GM19328 (cell line): Measurements from ENCODE around the gene MRS2.
"Not testable (repeated sequence)": the region's sequence is repeated elsewhere in the genome, so short reads cannot be mapped to it uniquely, and the experiment has no call there.

Experiments
- ATAC-seq: cut with Tn5 transposase; IDR thresholded peaks from one replicate; pipeline ENCODE4 v1.9.1; 2021; ENCODE audit warnings: mild to moderate bottlenecking, moderate library complexity; ENCODE audit not compliant: unreplicated experiment

MRS2 gene

DNA sequence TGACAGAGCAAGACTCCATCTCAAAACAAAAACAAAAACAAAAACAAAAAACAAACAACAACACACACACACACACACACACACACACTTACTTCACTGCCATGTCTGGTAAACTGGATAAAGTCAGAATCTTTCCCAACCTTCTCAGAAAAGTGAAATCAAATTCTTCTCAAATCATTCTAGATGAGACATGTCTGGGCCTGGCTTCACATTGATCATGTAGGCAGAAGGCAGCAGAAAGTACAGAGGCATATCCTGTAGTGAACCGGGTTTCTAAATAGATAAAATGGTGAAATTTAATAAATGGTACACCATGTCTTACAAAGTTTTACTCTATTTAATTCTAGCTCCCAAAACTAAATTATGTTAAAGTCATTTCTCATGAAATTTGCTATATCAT, 14.9 kb upstream of the MRS2 start:
- ATAC-seq, result no peak

DNA sequence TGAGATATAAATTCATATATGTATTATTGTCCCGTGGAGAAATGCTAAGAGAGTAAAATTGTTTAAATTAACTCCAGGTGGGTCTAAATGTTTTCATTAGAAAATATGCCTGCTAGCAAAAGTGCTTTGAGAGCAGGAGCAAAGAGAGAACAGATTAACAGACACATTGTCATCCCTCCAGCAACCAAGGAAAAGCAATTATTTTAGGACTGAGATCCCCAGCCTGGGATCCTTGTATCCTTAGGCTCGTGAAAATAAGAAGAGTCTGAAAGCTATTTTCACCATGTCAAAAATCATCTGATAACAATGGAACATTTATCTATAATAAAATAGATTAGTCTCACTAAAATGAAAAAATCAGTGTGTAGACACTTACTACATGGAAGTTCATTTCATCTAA, 11.5 kb upstream of the MRS2 start:
- no peak for ATAC-seq

DNA sequence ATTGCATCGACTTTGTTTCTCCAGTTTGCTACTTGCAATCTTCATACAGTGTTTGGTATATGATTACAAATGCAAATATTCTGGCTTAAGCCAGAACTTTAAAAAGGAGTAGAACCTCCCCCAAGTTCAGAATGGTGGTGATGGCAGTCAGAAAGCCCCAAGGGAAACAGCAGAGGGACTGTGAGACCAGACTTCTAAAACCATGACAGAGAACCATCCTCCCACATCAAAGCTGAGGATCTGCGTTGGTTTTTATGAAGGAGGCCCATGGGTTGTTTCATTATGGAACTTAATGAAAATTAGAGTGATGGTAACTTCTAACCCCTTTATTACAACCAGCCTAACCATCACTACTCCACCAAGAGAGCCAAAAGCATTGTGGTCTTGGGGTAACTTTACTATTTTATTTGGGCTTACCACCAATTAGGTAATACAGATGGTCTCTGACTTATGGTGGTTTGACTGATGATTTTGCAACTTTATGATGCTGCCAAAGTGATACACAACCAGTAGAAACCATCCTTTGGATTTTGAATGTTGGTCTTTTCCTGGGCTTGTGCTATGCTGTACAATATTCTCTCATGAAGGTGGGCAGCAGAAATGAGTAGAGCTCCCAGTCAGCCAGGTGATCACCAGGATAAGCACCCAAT, 10.9 kb upstream of the MRS2 start:
- ATAC-seq, result peak; percentile 87

DNA sequence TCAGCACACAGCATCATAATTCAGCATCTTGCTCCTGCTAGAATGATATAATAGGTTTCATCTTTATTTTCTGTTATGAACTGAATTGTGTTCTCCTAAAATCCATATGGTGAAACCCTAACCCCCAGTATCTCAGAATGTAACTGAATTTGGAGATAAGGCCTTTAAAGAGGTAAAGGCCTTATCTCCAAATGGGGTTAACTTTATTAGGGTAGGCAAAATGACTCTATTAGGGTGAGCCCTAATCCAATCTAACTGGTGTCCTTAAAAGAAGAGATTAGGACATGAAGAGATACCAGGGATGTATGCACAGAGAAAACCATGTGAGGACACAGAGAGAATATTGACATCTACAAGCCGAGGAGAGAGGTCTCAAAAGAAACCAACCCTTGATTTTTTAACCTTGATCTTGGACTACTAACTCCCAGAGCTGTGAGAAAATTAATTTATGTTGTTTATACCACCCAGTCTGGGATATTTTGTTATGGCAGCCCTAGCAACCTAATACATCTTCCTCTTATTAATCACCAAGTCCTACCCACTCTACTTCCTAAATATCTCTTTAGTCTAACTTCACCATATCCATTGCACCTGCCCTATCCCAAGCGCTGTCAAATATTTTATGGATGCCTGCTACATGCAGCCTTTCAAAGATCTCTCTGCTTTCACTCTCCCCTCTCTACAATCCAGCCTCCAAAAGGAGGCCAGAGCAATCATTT, 8.5 kb upstream of the MRS2 start:
- ATAC-seq, result no peak

DNA sequence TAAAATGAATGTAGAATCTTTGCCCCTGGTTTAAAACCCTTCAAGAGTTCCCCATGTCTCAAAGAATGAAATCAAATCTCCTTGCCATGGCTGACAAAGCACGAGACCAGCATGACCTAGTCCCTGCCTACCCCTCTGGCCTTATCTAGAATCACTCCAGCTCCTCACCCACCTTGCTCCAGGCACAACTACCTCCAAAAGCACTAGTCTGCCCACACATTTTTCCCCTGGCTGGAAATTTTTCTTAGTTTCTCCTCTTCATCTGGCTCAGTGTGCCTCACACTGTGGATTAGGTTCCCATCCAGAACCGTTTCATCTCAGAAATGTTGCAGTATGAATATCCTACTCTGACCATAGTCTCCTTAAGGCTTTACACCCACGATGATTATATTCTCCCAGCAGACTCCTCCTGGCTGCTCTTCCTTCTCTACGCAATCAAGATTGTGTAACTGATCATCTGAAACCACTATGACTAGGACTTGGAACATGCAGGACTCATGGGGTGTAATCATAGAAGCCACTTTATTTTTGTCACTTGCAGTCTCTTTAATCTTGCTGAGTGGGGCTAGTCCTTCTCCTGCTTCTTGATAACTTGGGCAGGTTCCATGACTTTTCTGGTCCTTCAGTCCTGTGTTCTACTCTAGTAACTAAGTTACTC, 7.8 kb upstream of the MRS2 start:
- no peak for ATAC-seq

DNA sequence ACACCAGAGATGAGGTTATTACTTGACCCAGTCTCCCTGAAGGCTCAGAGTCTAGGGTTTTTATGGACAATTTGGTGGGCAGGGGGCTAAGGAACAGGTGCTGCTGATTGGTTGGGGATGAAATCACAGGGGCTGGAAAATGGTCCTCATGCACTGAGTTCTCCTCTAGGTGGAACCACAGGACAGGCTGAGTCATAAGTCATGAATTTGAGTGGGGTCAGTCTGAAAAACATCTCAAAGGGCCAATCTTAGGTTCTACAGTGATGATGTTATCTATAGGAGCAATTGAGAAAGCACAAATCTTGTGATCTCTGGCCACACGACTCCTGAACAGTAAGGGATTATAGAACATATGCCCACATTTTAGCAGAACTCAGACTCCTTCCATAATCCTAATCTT, 5.9 kb upstream of the MRS2 start:
- no peak for ATAC-seq

DNA sequence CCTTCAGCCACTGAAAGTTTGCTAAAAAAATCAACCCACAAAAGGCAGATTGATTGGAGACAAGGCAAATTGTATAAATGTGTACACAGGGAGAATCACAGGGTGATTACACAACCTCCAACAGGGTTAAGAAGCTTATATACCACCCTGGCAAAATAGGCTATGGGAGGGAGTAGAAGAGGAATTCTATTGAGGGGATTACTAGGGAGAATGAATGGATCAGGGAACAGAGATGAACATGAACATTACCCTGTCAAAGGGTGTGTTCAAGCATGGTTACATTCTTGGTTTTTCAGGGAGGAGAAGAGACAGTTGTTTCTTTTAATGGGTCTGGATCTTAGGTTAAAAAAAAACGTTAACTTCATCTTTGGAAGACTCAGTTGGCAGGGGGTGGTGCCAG, 5.1 kb upstream of the MRS2 start:
- no peak for ATAC-seq

DNA sequence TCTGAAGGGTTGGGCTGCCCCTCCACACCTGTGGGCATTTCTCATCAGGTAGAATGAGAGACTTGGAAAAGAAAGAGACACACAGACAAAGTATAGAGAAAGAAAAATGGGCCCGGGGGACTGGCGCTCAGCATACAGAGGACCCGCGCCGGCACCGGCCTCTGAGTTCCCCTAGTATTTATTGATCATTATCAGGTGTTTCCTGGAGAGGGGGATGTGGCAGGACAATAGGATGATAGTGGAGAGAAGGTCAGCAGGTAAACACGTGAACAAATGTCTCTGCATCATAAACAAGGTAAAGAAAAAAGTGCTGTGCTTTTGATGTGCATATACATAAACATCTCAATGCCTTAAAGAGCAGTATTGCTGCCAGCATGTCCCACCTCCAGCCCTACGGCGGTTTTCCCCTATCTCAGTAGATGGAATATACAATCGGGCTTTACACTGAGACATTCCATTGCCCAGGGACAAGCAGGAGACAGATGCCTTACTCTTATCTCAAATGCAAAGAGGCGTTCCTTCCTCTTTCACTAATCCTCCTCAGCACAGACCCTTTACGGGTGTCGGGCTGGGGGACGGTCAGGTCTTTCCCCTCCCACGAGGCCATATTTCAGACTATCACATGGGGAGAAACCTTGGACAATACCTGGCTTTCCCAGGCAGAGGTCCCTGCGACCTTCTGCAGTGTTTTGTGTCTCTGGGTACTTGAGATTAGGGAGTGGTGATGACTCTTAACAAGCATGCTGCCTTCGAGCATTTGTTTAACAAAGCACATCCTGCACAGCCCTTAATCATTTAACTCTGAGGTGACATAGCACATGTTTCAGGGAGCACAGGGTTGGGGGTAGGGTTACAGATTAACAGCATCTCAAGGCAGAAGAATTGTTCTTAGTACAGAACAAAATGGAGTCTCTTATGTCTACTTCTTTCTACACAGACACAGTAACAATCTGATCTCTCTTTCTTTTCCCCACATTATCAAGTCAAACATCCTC, 2.4 kb upstream of the MRS2 start:
- ATAC-seq, result not testable (repeated sequence)

DNA sequence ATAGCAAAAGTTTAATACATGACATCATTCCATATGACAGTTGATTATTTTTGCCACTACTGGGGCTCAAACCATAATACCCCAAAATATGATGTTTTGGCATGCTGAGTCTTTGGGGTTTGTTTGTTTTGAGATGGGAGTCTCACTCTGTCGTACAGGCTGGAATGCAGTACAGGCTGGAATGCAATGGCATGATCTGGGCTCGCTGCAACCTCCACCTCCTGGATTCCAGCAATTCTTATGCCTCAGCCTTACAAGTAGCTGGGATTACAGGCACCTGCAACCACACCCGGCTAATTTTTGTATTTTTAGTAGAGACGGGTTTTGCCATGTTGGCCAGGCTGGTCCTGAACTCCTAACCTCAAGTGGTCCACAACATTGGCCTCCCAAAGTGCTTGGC, 1.3 kb upstream of the MRS2 start:
- ATAC-seq, result no peak

DNA sequence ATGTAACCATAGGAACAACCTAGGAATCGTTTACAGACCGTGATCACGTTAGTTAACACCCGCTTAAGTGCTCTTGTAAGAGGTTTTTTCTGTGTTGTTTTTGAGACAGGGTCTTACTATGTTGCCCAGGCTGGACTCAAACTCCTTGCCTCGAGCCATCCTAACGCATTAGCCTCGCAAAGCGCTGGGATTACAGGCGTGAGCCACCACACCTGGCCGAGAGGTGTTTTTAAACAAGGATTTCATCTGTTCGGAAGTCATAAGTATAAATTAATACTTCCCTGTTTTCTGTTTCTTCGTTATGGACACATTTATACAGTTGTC, 727 bp downstream of the MRS2 start:
- no peak for ATAC-seq

DNA sequence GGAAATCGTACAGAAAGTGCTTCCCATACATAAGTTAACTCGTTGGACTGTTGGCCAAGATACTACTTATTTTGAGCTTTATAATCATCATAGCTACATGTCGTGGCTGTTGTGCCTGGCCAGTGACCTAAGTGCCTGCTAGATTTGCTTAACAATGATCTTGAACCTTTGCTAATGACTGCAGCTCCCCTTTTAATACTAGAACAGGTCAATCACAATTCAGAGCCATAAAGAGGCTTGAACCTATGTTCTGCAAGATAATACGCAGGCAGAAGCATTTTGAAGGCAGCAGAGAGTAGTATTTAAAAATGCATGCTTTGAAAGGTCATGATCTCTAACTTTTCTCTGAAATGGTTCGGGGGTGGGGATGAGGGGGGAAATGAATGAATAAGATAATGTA, 2.5 kb downstream of the MRS2 start:
- no peak for ATAC-seq

DNA sequence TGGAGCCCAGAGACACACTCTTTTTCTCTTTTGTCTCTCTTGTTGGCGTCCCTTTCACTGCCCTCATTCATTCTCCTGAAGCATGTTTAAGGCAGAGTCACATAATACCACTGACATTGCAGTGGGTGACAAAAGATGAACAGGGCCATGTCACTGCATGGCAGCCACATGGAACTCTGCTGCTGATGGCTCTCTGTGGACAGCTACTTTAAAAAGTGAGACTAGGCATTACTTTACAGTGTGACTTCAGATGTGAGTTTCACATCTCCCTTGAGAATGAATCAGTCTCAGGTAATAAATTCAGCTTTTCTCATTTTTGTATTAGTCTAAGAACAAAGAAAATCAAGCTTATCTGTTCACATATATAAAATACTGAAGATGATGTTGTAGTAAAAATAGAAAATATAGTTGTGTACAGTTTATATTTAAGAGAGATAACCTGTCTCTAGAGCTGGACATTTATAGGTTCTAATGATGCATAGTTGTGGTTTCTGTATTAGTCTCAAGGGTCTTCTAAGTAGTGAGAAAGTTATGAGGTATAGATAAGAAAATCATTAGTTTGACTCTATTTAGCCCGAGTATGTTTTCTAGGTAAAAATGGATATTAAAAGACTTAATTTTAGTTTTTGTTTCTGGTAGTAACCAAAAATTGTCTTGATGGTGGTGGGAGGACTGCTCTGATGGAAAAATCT, 6.1 kb downstream of the MRS2 start:
- ATAC-seq, result peak; percentile 75

DNA sequence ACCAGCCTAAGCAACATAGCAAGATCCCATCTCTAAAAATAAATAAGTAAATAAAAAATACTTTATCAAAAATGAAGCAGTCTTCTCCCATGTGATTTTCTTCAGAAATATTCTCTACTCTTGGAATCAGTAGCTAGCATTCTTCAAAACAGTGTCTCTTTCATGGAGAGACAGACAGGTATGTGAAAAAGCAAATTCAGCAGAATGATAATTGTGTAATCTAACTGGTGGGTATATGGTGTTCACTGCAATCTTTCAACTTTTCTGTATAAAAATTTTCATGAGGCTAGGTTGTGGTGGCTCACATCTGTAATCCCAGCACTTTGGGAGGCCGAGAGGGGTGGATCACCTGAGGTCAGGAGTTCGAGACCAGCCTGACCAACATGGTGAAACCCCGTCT, 7.9 kb downstream of the MRS2 start:
- ATAC-seq, result no peak

DNA sequence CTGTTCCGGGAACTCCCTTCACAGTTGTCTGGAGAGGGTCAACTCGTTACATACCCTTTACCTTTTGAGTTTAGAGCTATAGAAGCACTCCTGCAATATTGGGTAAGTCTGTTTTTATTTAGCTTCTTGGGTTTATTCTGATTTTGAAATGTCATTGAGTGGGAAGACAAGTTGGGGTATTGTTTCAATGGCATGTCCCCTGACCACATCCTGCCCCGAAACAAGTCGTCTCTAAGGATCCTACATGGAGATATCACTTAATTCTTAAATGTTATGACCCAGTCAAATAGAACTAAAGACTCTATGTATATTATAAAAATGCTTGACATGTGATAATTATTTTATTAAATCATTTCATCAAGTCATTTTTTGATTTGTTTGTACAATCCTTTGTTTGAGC, 9.6 kb downstream of the MRS2 start:
- no peak for ATAC-seq

DNA sequence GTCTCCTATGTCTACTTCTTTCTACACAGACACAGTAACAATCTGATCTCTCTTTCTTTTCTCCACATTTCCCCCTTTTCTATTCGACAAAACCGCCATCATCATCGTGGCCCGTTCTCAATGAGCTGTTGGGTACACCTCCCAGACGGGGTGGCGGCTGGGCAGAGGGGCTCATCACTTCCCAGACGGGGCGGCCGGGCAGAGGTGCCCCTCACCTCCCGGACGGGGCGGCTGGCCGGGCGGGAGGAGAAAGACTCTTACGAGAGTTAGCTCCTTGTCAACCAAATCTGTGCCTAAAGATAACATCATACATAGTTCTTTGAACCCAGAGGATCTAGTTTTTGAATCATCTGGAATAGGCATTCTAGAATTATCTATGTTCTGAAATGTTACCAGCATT, 11.8 kb downstream of the MRS2 start:
- ATAC-seq, result not testable (repeated sequence)

DNA sequence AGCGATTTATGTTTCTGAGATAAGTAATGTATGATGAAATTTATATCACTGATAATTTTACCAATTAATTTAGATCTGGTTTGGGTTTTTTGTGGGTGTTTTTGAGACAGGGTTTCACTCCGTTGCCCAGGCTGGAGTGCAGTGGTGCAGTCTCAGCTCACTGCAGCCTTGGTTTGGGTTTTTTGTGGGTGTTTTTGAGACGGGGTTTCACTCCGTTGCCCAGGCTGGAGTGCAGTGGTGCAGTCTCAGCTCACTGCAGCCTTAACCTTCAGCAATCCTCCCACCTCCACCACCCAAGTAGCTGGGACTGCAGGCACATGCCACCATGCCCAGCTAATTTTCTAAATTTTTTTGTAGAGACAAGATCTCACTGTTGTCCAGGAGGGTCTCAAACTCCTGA, 13.0 kb downstream of the MRS2 start:
- ATAC-seq, result no peak

DNA sequence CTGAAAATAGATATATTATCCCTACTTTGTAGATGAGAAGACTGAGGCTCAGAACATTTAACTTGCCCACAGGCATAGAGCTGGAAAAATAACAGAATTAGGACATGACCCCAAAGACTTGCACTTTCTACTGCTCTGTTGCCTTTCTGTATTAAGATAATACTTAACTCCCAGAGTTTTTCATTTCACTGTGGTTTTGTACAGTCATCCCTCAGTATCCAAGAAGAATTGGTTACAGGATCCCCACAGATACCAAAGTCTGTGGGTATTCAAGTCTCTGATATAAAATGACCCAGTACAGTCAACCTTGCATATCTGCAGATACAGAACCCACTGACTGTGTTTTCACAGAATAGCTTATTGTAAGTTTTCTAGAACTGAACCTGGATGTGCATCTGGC, 16.8 kb downstream of the MRS2 start:
- no peak for ATAC-seq

DNA sequence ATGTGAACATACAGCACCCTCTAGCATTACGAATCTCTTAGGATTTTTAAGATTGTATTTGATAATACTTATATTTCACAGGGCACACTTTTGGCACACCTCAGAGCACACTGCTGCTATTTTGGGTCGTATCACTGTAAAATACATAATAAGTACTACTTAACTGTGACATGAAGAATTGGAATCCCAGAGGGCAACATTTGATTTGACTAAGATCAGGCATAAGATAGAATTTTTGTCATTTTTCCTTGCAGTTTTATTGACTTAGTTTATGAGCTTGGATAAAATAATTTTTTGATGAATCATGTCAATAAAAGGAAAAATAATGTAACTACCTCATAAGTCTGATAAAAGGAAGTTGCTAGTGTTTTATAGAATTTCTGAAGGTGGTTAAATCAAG, 22.4 kb downstream of the MRS2 start:
- ATAC-seq, result no peak

DNA sequence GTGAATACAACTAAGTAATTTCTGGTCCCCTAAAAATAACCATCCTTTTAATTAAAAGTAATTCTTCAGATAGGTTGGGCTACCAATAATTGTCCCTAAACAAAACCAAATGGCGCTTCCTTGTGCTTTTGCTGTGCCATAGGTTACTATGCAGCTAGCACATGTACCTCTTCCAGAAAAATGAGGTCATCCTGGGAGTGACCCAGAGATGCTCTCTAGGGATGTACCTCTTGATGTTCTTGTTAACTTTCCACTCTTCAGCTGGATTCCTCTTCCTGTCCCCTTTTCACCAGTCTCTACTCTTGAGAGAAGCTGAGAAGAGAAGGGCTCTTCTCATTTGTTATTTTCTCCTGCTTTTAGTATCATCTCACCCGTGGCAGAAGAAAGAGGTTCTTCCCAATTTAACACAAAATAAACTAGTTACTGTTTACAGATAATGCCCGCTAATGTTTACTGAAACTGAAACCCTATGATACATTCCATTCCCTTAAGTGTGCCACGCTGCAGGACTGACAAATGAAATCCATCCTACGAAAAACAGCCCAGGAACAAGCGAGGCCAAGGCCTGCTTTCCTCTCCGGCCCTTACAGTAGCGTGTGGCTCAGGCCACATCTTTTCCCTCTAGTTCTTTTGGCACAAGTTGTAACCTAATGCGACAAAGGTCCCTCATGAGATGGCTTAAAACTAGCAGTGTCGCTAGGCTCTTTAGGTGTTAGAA, 24.2 kb downstream of the MRS2 start:
- no peak for ATAC-seq

DNA sequence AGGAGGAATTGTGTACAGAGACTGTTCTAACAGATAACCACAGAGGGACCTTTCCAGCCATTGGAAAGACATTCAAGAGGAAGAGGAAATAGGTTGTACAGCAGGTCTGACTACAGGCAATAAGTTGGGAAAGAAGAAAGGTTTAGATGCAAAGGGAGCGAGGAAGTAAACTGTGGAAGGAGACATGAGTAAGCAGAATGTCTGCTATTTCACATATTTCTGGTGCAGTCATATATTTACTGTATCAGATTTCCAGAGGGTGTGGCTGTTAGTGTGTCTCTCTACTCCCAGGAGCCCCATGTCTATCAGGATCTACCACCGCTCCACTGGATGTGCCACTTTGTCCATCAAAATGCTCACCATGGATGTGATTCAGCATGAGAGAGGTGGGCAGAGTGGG, 25.9 kb downstream of the MRS2 start:
- no peak for ATAC-seq
